ENCODE results near the gene LDHA. TPM values are rescaled to one million over a fixed set of nuclear protein-coding genes. Genes with fewer than 3 reads are reported as not detected.

LDHA gene
- total RNA-seq, 1 experiment from 2014 or later: 913 TPM

Other genes starting within 250 kb of the LDHA start
- gene MRGPRX4, start 221.7 kb upstream of the LDHA start, total RNA-seq (2014; rRNA removed; shearing (Covaris generic)): not detected in 2 replicates
- gene SAA4, start 157.8 kb upstream of the LDHA start, total RNA-seq (2014; rRNA removed; shearing (Covaris generic)): not detected in 2 replicates
- not detected in 2 replicates for gene SAA2, start 145.9 kb upstream of the LDHA start, total RNA-seq (2014; rRNA removed; shearing (Covaris generic))
- gene SAA1, start 128.3 kb upstream of the LDHA start, total RNA-seq (2014; rRNA removed; shearing (Covaris generic)): not detected in 2 replicates
- 58.2 and 67.5 TPM in 2 replicates for gene HPS5, start 72.4 kb upstream of the LDHA start, total RNA-seq (2014; rRNA removed; shearing (Covaris generic))
- gene GTF2H1, start 72.0 kb upstream of the LDHA start, total RNA-seq (2014; rRNA removed; shearing (Covaris generic)): 93.8 and 121 TPM in 2 replicates
- gene LDHC, start 17.8 kb downstream of the LDHA start, total RNA-seq (2014; rRNA removed; shearing (Covaris generic)): 0.08 TPM in 1 of 2 replicates, not detected in the other
- not detected in 2 replicates for gene LDHAL6A, start 61.3 kb downstream of the LDHA start, total RNA-seq (2014; rRNA removed; shearing (Covaris generic))
- gene TSG101, start 132.4 kb downstream of the LDHA start, total RNA-seq (2014; rRNA removed; shearing (Covaris generic)): 27.3 and 55.9 TPM in 2 replicates
- gene UEVLD, start 194.2 kb downstream of the LDHA start, total RNA-seq (2014; rRNA removed; shearing (Covaris generic)): 14.9 and 22.0 TPM in 2 replicates
- 0.32 and 0.91 TPM in 2 replicates for gene MISFA, start 205.2 kb downstream of the LDHA start, total RNA-seq (2014; rRNA removed; shearing (Covaris generic))
- gene SPTY2D1, start 239.8 kb downstream of the LDHA start, total RNA-seq (2014; rRNA removed; shearing (Covaris generic)): 13.3 and 22.1 TPM in 2 replicates

Data from SJSA1 (cell line).